Right lobe of liver (tissue), 4 donors: ENCODE measurements around the gene SSB.

Experiments used
- POLR2A ChIP-seq: fragments of 450-650 bp; IDR thresholded peaks from one replicate; pipeline ENCODE4 v1.6.1; 2017; ENCODE audit warnings: antibody characterized with exemption, mild to moderate bottlenecking
- TF ChIP-seq, protein P1 (sequence below), 4 donors: fragments of 200-600 bp in 3 of 4; fragments of 450-650 bp in 1 of 4; IDR thresholded peaks; one replicate each; pipeline versions ENCODE4 v1.5.1 to v1.8.0; 2016 to 2022; ENCODE audit warnings: antibody characterized with exemption in 4 of 4, mild to moderate bottlenecking in 2 of 4
- donor health status: DM: no; HTN: no; CAD: no.
- donor health status: DM: no; HTN: no; CAD: no.
- donor health status: DM: no; HTN: yes; CAD: no.

DNA sequence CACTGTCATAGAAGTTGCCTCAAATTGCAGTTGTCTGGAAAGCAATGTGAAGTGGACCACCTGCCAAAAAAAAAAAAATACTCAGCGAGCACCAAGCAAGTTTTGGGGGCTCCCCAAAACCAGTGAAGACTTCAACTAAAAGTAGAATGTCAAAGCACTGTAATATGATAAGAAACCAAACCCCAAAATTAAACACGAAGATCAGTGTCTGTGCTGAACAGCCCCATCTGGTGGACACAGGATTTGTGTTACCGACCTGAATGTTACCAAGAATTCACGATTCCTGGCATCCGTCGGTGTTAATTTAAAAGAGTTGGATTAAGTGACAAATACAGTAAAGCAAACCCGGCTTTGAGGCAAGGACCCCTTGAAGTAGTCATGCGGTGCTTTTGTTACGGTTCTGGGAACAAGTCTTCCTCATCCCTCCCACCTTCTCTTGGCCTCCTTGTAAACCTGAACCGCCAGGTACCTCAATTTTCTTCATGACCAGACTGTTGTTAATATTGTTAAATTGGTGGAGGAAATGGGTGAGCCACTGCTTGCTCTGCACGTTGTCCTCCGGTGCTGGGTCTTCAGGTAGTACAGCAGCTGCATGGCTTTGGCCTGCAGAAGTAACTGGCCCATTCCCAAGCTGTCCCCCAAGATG is 31.3 kb upstream of the SSB start:
- TF ChIP-seq, protein P1, sequence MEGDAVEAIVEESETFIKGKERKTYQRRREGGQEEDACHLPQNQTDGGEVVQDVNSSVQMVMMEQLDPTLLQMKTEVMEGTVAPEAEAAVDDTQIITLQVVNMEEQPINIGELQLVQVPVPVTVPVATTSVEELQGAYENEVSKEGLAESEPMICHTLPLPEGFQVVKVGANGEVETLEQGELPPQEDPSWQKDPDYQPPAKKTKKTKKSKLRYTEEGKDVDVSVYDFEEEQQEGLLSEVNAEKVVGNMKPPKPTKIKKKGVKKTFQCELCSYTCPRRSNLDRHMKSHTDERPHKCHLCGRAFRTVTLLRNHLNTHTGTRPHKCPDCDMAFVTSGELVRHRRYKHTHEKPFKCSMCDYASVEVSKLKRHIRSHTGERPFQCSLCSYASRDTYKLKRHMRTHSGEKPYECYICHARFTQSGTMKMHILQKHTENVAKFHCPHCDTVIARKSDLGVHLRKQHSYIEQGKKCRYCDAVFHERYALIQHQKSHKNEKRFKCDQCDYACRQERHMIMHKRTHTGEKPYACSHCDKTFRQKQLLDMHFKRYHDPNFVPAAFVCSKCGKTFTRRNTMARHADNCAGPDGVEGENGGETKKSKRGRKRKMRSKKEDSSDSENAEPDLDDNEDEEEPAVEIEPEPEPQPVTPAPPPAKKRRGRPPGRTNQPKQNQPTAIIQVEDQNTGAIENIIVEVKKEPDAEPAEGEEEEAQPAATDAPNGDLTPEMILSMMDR (IDR thresholded peaks at IDR 0.05), result peak; percentile 71 to 78 (median 72)
- TF ChIP-seq POLR2A, result no peak
